ENCODE results near the gene PDE4D. TPM values are rescaled to one million over a fixed set of nuclear protein-coding genes. Genes with fewer than 3 reads are reported as not detected.

PDE4D gene
- total and polyA plus RNA-seq, 2 donors (not counting 1 experiment from before 2014, with no cell fraction given): 14.9 to 171 TPM

- Histone ChIP-seq H3K4me1 (ENCODE audit: control insufficient read depth in 2 of 2, insufficient read depth in 2 of 2, low read length in 2 of 2) (no peaks in the 10 kb centered on the region), H3K79me2 (ENCODE audit: control insufficient read depth, insufficient read depth, low read length) (no peaks in the 10 kb centered on the region), H3K9me3 (ENCODE audit: control extremely low read depth in 1 of 3, control insufficient read depth in 2 of 3, insufficient read depth in 1 of 3, low read length in 2 of 3) (no peaks in the 10 kb centered on the region), H3K27ac (ENCODE audit: low read length in 2 of 2) (no peak overlapping the region), H3K4me2 (replicated peaks; ENCODE audit: low read depth, low read length, poor library complexity, severe bottlenecking) (no peak overlapping the region), H3K4me3 (ENCODE audit: control extremely low read depth in 1 of 5, extremely low read depth in 1 of 5, insufficient read depth in 1 of 5, low read depth in 2 of 5, low read length in 4 of 5) (no peak overlapping the region), H3K36me3 (replicated peaks in 1 of 2; ENCODE audit: control extremely low read depth in 1 of 2, control insufficient read depth in 1 of 2, extremely low read depth in 1 of 2, insufficient read depth in 2 of 2, low read length in 1 of 2) (no peaks in the 10 kb centered on the region), H2AFZ (ENCODE audit: insufficient read depth, low read depth, low read length, poor library complexity, severe bottlenecking) (no peak overlapping the region), H3K9ac (ENCODE audit: low read length) (no peak overlapping the region), H3K27me3 (replicated peaks in 1 of 4; ENCODE audit: control extremely low read depth in 1 of 4, control insufficient read depth in 3 of 4, insufficient read depth in 4 of 4, low read length in 3 of 4) (no peaks in the 10 kb centered on the region), H4K20me1 (ENCODE audit: control insufficient read depth, insufficient read depth, low read length, poor library complexity, severe bottlenecking) (no peaks in the 10 kb centered on the region)
- Mint-ChIP-seq H3K27ac (no peak overlapping the region), H3K4me3 (no peak overlapping the region), H3K4me1 (peaks cover 4% of the 10 kb centered on the region), H3K27me3 (no peaks in the 10 kb centered on the region), H3K9me3 (ENCODE audit: insufficient read depth) (no peaks in the 10 kb centered on the region)
- ATAC-seq (ENCODE audit: low read depth) (no peak), DNase-seq (no peak)
- POLR2A ChIA-PET: no interaction called here
- TF ChIP-seq EZH2 (IDR thresholded peaks at IDR 0.05; ENCODE audit: borderline replicate concordance, insufficient read depth, low read depth, low read length, poor library complexity, severe bottlenecking) (no peak), CTCF (IDR thresholded peaks at IDR 0.05) (no peak)
- CTCF ChIA-PET: interaction anchor here (1.1 kb wide), 1 partner anchor 101 kb away, joined by 3 read pairs; no protein-coding TSS in a partner anchor
- intact Hi-C loops (cut with micrococcal nuclease): no loop called here
- WGBS (ENCODE audit: insufficient coverage): no CpG with 5 or more reads among the region's 1 CpG
These were observed 626.5 kb downstream of the PDE4D start for GRCh38 chr5:59267033-59267432.

- H3K4me3 Mint-ChIP-seq: no peak overlapping the region
These were observed 627.1 kb downstream of the PDE4D start for GRCh38 chr5:59266410-59266809.

More at GRCh38 chr5:59266410-59266809, 627.1 kb downstream of the PDE4D start:
- Histone ChIP-seq H3K79me2 (ENCODE audit: control insufficient read depth, insufficient read depth, low read length) (no peaks in the 10 kb centered on the region), H3K9ac (ENCODE audit: low read length) (no peak overlapping the region), H3K27me3 (replicated peaks in 1 of 4; ENCODE audit: control extremely low read depth in 1 of 4, control insufficient read depth in 3 of 4, insufficient read depth in 4 of 4, low read length in 3 of 4) (no peaks in the 10 kb centered on the region), H3K27ac (ENCODE audit: low read length in 2 of 2) (no peak overlapping the region), H2AFZ (ENCODE audit: insufficient read depth, low read depth, low read length, poor library complexity, severe bottlenecking) (no peak overlapping the region), H3K4me3 (ENCODE audit: control extremely low read depth in 1 of 5, extremely low read depth in 1 of 5, insufficient read depth in 1 of 5, low read depth in 2 of 5, low read length in 4 of 5) (no peak overlapping the region), H3K9me3 (ENCODE audit: control extremely low read depth in 1 of 3, control insufficient read depth in 2 of 3, insufficient read depth in 1 of 3, low read length in 2 of 3) (no peaks in the 10 kb centered on the region), H4K20me1 (ENCODE audit: control insufficient read depth, insufficient read depth, low read length, poor library complexity, severe bottlenecking) (no peaks in the 10 kb centered on the region), H3K4me1 (ENCODE audit: control insufficient read depth in 2 of 2, insufficient read depth in 2 of 2, low read length in 2 of 2) (no peaks in the 10 kb centered on the region), H3K4me2 (replicated peaks; ENCODE audit: low read depth, low read length, poor library complexity, severe bottlenecking) (no peak overlapping the region), H3K36me3 (replicated peaks in 1 of 2; ENCODE audit: control extremely low read depth in 1 of 2, control insufficient read depth in 1 of 2, extremely low read depth in 1 of 2, insufficient read depth in 2 of 2, low read length in 1 of 2) (no peaks in the 10 kb centered on the region)
- intact Hi-C loops (cut with micrococcal nuclease): no loop called here
- no peak for ATAC-seq (ENCODE audit: low read depth)
- no peak for TF ChIP-seq CTCF (IDR thresholded peaks at IDR 0.05)
- no peak for TF ChIP-seq EZH2 (IDR thresholded peaks at IDR 0.05; ENCODE audit: borderline replicate concordance, insufficient read depth, low read depth, low read length, poor library complexity, severe bottlenecking)
- POLR2A ChIA-PET: no interaction called here
- Mint-ChIP-seq H3K27me3 (no peaks in the 10 kb centered on the region), H3K9me3 (ENCODE audit: insufficient read depth) (no peaks in the 10 kb centered on the region), H3K4me1 (peaks cover 4% of the 10 kb centered on the region), H3K27ac (no peak overlapping the region)
- no CpG with 5 or more reads among the region's 3 CpGs for WGBS (ENCODE audit: insufficient coverage)
- CTCF ChIA-PET: interaction anchor here (1.1 kb wide), 1 partner anchor 101 kb away, joined by 3 read pairs; no protein-coding TSS in a partner anchor
- no peak for DNase-seq
